Stimulated activated naive CD4-positive, alpha-beta T cell (primary cell): ENCODE data around the gene FRAT1.

ENCODE experiments used
- DNase-seq, 6 experiments: peaks; one replicate each; lab custom pipeline; 2025; lab: John Stamatoyannopoulos, UW

The FRAT1 gene

GRCh38 chr10:97307866-97308780, 10.9 kb upstream of the FRAT1 start:
- no peak for DNase-seq

GRCh38 chr10:97311111-97311626, 7.9 kb upstream of the FRAT1 start:
- DNase-seq, result no peak

DNA sequence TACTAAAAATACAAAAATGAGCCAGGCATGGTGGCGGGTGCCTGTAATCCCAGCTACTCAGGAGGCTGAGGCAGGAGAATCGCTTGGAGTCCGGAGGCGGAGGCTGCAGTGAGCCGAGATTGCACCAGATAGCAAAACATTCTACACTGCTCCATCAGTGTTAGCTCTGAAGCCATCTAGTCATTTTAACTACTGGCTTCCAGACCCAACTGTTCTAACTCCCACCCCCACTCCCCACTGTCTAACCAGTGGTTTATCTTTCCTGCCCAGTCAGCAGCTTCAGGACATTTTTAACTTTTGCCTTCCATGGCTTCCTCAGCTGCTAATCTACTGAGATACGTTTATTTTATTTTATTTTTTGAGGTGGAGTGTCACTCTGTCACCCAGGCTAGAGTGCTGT, 6.2 kb upstream of the FRAT1 start:
- no peak for DNase-seq

DNA sequence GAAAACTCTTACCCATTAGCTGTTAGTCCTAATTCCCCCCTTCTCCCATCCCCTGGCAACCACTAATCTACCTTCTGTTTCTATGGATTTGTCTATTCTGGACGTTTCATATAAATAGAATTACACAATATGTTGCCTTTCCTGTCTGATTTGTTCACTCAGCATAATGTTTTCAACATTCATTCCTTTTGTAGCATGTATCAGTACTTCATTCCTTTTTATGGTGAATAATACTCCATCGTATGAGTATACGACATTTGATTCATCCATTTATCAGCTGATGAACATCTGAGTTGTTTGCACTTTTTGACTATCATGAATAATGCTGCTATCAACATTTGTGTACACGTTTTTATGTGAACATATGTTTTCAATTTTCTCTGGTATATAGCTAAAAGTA, 4.4 kb upstream of the FRAT1 start:
- DNase-seq, result no peak

- DNase-seq, result peak; percentile 44 to 76 (median 56)
Measured at GRCh38 chr10:97319671-97320479, 804 bp downstream of the FRAT1 start.

DNA sequence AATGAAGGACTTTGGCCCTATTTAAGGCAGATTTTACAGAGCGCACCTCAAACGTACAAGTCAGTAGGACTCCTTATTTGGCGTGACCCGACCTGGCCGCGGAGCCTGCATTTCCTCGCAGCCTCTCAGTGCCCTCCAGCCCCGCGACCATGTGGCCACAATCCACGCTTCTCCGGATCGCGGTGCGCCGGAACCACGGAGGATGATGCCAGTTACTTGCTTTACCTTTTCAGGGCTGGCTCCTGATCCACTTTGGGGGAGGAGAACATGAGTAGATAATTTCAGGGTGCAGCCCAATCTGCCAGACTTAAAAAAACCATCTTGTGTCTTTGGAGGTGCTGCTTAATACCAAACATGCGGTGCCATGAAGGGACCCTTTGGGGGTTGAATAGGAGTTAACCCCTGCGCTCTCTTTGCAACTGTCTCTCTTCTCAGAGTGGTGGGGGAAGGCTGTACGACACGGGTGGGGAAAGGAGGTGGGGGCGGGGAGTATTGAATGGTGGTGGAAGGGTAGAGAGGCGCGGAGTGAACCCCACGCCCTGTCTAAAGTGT, 1.5 kb downstream of the FRAT1 start:
- DNase-seq, result peak in 3 of 6 experiments; percentile 22 to 75 (median 42)

DNA sequence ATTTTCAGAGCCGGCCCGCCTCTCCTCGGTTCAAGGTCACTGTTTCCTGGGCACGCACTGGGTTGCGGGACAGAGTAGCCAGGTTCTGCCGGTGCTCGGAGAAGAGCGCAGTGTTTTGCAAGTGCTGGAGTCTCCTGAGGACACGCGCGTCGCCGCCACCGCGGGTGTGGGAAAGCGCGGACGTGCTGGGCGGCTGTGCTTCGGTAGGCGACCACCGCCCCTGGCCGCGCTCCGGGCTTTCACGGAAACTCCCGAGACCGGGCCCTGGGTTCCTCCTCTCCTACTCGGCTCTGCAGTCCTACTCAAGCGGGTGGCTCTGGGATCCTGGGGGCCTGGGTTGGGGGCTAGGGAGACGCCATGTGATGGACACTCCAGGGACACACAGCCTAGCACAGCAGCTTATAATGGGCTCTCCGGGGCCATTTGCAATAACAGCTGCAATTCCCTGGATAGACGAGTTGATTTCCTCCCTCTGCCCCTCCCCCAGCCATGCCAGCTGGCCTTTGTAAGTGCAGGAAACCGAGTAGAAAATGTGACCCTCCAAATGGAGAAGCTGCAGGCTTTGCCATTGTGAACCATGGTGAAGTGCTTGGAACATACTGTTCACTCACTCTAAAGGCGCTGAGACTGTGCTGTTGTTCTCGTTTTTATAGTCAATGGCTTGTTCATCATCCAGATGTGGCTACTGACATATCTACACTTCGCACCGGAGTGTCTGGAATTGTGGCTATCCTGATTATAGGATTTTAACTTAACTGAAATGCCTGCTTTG, 2.1 kb downstream of the FRAT1 start:
- DNase-seq, result peak in 1 of 6 experiments; percentile 44

DNA sequence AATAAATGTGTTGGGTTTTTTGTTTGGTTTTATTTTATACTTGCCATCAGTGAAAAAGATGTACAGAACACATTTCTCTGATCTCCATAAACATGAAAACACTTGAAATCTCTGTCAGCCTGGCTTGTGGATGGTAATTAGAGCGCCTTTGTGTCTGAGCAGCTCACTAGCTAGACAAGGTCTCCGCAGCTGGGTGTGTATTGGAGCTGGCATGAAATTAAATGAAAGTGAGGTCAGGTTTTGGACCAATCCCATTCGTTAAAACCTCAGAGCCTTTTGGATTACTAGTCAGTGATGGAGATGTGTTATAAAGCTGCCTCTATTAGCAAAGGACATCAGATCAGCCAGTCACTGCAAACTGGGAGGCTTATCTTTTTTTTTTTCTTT, 2.7 kb downstream of the FRAT1 start:
- DNase-seq, result no peak

- no peak for DNase-seq
Measured at GRCh38 chr10:97323501-97323900, 4.4 kb downstream of the FRAT1 start.

DNA sequence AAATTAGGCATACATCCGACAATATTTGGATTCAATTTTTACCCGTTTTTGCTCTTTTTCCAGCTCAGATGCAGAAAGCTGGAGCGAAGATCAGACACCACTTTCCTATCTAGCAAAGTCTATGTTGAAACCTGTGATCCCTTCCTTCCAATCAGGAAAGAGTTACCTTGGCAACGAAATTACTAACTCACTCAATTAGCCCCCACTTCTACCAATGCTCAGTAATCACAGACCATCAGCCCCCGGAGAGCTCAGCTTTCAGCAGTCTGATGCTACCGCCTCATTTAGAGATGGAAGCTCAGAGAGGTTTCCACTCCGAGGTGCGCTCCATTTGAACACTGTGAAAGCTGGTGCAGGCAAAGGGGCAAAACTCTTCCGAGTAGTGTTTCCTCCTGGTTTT, 6.7 kb downstream of the FRAT1 start:
- no peak for DNase-seq

- DNase-seq, result no peak
Measured at GRCh38 chr10:97327348-97328294, 8.6 kb downstream of the FRAT1 start.

GRCh38 chr10:97328646-97329453, 9.8 kb downstream of the FRAT1 start:
- no peak for DNase-seq

- no peak for DNase-seq
Measured at GRCh38 chr10:97329766-97330165, 10.7 kb downstream of the FRAT1 start.

DNA sequence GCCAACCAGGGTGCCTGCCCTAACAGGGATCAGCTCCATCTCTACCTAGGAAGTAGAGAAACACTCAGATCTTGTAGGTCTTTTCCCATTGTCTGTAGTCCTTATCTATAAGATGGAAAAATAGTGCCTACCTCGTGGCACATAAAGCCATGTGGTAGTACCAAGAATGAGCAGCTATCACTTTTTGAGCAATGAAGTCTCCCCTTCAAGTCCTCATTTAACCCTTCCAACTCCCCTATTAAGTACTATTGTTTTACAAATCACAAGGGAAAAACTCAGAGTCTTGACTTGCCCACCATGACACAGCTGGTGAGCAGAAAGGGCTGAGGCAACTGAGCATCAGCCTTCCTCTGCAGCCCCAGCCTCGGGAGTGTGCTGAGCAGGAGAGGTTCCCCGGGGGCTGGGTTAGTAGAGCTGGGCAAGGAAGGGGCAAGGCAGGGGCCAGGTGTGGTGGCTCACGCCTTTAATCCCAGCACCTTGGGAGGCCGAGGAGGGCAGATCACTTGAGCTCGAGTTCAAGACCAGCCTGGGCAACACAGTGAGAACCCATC, 12.2 kb downstream of the FRAT1 start:
- no peak for DNase-seq

DNA sequence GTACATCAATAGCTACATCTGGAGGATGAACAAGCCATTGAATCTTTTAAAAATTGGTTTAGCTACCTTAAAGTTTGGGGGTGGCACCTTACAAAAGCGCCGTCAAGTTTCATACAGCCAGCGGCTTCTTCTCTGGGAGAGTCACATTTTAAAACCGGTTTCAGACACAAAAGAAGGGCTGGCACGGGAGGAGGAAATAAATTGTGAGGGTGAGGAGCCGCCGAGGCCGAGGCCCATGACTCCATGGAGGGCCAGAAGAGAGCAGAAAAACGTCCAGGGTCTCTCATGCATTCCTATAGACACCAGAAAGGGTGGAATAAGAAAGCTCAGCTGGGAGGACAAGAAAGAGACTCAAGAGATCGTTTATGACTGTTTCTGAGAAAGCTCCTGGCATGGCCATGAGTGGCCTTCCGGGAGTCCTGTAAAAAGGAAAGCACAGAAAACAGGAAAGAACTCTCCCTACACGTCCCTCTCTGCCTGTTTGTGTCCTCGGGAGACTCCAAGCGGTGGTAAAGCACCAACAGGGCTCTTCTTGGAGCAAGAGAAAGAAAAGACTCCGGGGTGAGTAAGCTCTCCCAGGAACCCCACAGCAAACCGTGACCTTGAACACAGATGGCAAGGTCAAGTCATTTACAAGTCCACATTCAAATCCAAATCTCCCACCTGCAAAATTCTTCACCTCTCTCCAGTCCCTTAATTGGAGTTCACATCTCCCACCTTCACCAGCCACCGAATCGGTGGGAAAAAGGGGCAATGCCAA, 13.7 kb downstream of the FRAT1 start:
- no peak for DNase-seq

DNA sequence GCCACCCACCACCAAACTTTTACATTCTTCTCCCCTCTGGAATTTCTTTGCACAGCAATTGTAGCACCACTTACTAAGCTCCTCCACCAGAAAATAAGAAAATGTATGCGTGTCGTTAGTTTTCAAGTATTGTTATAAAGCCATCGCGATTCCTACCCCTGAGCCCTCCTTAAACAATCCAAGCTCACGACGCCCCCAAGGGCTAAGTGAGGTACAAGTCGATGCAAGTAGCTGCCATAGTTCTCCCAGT, 14.2 kb downstream of the FRAT1 start:
- peak in 1 of 6 experiments; percentile 51 for DNase-seq

- DNase-seq, result peak in 4 of 6 experiments; percentile 13 to 53 (median 40)
Measured at GRCh38 chr10:97333601-97334369, 14.7 kb downstream of the FRAT1 start.
